Stimulated activated CD8-positive, alpha-beta memory T cell treated with anti-CD3 and anti-CD28 coated beads, Interleukin-4, amount 100 ng/mL, for 4 hours (primary cell): ENCODE data around the gene ATG10.
"Not testable (repeated sequence)": the region's sequence is repeated elsewhere in the genome, so short reads cannot be mapped to it uniquely, and the experiment has no call there.

Source experiments
- DNase-seq, 2 donors: peaks; one replicate each; pipeline ENCODE4 v3.0.0-alpha.2; 2020; ENCODE audit warnings: low read depth in 2 of 2, low spot score in 1 of 2

ATG10 gene

GRCh38 chr5:82218374-82219156 is 246.7 kb downstream of the ATG10 start:
- DNase-seq, result no peak

- DNase-seq, result no peak
These were observed 249.2 kb downstream of the ATG10 start for GRCh38 chr5:82221020-82221419.

DNA sequence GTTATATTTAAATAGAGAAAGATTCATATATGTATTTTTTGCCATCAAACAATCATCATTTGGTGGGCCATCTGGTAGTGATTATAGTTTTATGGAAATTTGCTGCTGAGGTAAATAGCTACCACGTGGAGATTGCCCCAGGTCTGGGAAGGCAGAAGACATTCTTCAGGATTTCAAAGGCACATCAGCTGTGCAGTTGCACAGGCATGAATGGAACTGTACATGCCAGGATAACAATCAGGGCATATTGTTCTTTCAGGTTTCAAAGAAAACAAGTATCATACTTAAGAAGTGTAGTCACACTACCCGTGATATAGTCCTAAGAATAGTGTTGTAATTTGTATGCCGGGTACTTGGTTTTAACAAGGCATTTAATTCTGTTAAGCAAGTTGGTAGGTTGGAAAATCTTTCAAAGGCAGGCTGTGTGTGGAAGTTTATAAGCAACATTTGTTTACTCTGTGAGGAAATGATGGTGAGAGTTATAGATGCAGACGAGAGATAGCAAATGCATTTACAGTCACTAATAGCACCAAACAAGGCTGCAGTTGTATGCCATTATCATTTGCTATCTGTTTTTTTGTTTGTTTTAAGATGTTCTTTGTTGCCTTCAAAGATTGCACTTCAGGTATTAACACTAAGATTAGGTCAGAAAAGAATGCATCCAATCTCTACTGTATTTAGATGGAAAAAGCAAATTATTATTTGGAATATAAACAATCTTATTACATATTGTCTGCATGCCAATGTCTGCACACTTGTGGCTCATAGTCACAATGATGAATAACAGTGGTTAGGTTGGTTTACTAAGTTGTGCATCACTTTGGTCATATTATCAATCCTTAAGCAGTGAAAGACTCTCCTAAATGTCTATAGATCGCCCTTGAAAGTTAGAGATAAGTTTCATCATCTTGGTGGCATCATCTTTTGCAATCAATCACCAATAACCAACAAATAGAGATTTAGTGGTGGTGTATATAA is 251.1 kb downstream of the ATG10 start:
- no peak for DNase-seq

- peak; percentile 7 to 27 for DNase-seq
These were observed 253.8 kb downstream of the ATG10 start for GRCh38 chr5:82225525-82226172.

GRCh38 chr5:82234885-82235284 is 263.1 kb downstream of the ATG10 start:
- DNase-seq, result no peak

DNA sequence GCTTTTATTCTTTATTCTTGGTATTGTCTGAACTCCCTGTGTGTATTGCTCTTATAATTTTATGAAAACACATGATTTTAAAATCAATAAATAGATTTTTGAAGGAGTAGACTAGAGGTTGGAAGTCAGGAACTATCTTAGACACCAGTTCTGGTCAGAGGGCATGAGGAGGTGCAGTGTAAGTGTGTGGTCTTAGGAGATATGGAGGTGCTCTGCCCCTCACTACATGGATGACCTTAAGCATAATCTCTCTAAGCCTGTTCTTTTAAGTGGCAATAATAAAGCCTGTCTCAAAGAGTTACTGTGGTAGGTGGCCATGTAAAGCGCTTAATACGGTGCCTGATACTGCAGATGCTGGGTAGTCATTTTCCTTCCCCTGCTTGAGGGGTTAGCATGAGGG is 272.3 kb downstream of the ATG10 start:
- DNase-seq, result no peak

GRCh38 chr5:82244854-82245635 is 273.2 kb downstream of the ATG10 start:
- no peak for DNase-seq

DNA sequence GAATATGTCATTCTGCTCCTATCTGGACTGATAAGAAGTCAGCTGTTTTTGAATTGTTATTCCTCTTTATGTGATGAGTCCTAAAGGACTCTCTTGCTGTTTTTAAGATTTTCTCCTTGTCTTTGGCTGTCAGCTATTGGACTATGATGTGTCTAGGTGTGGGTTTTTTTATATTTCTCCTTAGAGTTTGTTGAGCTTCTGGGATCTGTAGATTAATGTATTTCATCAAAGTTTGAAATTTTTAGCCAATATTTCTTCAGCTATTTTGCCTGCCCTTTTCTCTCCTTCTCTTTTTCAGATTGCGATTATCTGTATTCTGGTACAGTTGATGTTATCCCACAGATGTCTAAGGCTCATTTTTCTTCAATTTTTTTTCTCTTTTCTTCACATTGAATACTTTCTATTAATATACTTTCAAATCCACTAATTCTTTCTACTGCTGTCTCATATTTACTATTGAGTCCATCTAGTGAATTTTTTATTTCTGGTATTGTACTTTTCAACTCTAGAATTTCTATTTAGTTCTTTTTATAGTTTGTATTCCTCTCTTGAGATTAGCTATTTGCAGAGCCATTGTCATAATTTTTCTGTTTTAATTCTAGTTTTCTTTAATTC is 275.2 kb downstream of the ATG10 start:
- DNase-seq, result no peak

GRCh38 chr5:82252744-82253143 is 280.9 kb downstream of the ATG10 start:
- DNase-seq, result no peak

- no peak for DNase-seq
These were observed 284.0 kb downstream of the ATG10 start for GRCh38 chr5:82255844-82256243.

GRCh38 chr5:82257247-82257646 is 285.4 kb downstream of the ATG10 start:
- no peak for DNase-seq

- DNase-seq, result no peak
These were observed 285.9 kb downstream of the ATG10 start for GRCh38 chr5:82257729-82258128.

DNA sequence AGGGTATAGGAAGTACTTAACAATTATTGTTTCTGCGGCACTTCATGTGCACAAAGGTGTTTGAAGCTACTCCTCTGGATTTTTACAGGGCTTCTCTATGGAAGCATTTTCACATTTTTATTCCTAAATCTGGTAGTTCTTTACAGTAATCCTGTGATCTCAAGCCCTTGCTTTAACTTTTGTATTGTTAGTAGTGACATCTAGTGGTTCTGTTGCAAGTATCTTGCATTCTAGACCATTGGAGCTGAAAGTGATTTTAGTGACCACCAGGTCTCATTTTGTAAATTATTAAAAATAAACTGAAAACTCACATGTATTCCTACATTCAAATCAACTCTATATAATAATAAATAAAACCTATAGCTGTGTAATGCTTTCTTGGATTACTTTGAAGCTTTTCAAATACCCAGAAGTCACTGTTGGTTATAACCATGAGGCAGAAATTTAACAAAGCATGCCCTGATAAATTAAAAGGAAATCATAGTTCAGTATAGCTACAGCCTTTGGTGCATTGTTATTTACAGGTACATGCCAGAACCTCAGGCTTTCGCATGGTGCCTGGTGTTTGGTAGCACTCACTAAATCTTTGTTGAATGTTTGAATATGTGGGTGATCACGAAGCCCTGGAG is 287.5 kb downstream of the ATG10 start:
- DNase-seq, result no peak

DNA sequence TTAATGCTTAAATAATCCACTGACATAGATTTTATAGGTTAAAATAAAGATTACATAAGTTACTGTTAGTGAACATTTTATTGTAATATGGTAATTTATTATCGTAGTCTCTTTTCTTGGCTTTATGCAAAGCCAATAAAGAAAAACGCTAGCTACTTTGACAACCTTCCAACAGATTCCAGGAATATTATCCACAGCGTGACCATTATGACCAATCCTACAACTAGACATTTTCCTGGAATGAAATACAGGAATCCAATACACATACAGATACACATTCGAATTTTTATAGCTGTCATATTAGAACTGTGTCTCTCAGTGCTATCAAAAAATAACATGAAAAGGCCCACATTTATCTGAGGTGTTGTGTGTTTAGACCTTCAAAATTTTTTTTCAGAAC is 293.2 kb downstream of the ATG10 start:
- no peak for DNase-seq

DNA sequence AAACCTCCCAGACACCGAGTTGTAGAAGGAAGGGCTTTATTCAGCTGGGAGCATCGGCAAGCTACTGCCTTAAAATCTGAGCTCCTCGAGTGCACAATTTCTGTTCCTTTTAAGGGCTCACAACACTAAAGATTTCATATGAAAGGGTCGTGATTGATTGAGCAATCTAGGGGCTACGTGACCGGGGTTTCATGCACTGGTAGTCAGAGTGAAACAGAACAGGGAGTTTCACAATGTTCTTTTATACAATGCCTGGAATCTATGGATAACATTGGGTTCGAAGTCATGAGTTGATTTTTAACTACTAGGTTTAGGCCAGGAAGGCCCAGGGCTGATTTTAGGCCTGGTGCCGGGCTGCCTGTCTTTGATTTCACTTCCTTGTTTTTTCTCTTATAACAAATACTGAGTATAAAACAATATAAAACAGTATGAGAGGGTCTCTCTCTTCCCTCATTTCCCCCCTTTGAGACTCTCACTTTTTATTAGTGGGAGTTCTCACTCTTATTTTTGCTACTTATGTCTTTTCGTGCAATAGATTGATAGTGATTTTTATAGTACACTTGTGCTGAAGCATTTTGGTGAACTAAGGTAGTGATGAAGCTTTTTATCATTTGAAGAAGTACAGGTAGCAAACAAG is 295.6 kb downstream of the ATG10 start:
- not testable (repeated sequence) for DNase-seq

DNA sequence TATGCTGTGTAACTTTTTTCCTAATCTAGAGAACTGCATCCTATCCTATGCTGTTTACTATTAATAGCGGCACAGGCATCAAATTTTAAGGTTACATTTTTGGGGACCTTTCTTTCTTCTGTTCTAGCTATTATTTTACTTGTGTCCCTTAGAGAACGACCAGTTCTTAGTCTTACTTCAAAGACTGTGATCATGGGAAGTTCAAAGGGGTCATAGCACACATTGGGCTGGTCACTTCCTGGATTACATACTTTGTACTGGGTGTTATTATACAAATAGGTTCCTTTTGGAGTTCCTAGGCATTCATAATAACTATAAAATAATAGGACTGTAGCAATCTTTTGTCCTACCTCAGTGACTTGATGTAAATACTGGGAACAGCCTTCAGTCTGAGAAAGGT is 297.5 kb downstream of the ATG10 start:
- DNase-seq, result not testable (repeated sequence)

- not testable (repeated sequence) for DNase-seq
These were observed 300.9 kb downstream of the ATG10 start for GRCh38 chr5:82272571-82273356.

DNA sequence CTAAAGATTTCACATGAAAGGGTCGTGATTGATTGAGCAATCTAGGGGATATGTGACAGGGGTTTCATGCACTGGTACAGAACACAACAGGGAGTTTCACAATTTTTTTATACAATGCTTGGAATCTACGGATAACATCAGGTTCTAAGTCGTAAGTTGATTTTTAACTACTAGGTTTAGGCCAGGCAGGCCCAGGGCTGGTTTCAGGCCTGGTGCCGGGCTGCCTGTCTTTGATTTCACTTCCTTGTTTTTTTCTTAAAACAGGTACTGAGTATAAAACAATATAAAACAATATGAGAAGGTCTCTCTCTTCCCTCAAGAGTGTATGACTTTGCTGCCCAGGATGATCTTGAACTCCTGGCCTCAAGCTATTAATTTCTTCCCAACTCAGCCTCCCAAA is 301.6 kb downstream of the ATG10 start:
- not testable (repeated sequence) for DNase-seq
